GM13977 (cell line): ENCODE data around the gene SCAMP4.

Experiments used
- DNase-seq: peaks from one replicate; pipeline ENCODE4 v3.0.0; 2012; ENCODE audit warnings: low spot score
- in situ Hi-C: fragments of 300-500 bp; cut with MboI; formaldehyde crosslinking; loops from one replicate; pipeline ENCODE4 v1.12.0; 2022; ENCODE audit warnings: low sequenced_read_pairs, low pct_unique_long_range_greater_than_20kb, mixed read lengths, inconsistent platforms; ENCODE audit not compliant: unreplicated experiment
- TF ChIP-seq, protein P1 (sequence below): IDR thresholded peaks from 2 replicates; pipeline ENCODE4 v1.5.1; 2012; ENCODE audit warnings: mild to moderate bottlenecking, control low read depth; ENCODE audit not compliant: insufficient read depth; ENCODE audit errors: extremely low read depth, missing control alignments

Gene SCAMP4

DNA sequence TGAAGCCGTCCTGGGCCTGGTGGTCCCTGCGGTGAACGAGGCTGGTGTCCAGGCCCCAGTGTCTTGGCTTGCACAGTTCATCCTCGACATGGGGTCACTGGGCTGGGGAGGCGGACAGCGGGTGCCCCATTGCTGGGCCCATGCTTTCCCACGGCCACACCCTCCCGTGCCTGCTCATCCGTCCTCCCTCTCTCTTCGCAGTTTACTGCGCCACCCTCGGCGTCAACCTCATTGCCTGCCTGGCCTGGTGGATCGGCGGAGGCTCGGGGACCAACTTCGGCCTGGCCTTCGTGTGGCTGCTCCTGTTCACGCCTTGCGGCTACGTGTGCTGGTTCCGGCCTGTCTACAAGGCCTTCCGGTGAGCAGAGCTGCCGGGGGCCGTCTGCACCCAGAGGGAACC lies 12.7 kb downstream of the SCAMP4 start:
- TF ChIP-seq, protein P1, sequence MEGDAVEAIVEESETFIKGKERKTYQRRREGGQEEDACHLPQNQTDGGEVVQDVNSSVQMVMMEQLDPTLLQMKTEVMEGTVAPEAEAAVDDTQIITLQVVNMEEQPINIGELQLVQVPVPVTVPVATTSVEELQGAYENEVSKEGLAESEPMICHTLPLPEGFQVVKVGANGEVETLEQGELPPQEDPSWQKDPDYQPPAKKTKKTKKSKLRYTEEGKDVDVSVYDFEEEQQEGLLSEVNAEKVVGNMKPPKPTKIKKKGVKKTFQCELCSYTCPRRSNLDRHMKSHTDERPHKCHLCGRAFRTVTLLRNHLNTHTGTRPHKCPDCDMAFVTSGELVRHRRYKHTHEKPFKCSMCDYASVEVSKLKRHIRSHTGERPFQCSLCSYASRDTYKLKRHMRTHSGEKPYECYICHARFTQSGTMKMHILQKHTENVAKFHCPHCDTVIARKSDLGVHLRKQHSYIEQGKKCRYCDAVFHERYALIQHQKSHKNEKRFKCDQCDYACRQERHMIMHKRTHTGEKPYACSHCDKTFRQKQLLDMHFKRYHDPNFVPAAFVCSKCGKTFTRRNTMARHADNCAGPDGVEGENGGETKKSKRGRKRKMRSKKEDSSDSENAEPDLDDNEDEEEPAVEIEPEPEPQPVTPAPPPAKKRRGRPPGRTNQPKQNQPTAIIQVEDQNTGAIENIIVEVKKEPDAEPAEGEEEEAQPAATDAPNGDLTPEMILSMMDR = no peak
- in situ Hi-C loops = no loop called here
- no peak for DNase-seq

DNA sequence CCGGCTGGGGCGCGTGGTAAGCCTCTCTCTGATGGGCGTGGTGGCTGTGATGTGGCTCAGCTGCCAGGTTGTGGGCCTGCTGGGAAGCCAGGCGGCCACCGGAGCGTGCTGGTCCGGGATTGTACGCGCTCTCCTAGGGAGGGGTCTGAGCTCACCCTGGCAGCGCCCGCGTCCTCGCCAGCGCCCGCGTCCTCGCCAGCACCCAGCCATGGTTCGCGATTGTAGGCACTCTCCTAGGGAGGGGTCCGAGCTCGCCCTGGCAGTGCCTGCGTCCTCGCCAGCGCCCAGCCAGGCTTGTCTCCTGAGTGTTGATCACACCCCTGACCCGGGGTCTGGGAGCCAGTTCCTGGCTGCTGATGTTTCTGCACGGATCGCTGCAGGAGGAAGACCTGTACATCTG lies 13.8 kb downstream of the SCAMP4 start:
- TF ChIP-seq, protein P1 = no peak
- in situ Hi-C loops = no loop called here
- no peak for DNase-seq

- no peak for DNase-seq
- in situ Hi-C loops = no loop called here
- TF ChIP-seq, protein P1 = no peak
Observed at GRCh38 chr19:1920644-1921043, 15.4 kb downstream of the SCAMP4 start.

DNA sequence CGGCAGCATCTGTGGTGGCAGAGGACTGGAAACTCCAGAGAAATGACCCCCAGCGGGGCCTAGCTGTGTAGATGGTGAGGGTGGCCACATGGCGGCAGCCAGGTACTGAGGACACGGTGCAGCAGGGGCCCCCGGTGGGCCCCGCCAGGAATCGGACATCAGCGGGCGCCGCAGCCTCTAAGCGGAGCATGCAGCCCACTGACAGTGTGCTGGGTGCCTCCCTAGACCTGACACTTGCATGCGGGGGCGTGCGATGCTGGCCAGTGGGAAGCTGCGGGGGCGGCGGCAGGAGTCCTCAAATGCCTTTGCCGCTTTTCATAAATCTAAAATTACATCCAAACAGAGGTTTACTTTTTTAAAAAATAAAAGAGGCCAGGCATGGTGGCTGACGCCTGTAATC lies 16.1 kb downstream of the SCAMP4 start:
- DNase-seq = no peak
- in situ Hi-C loops = no loop called here
- TF ChIP-seq, protein P1 = no peak

DNA sequence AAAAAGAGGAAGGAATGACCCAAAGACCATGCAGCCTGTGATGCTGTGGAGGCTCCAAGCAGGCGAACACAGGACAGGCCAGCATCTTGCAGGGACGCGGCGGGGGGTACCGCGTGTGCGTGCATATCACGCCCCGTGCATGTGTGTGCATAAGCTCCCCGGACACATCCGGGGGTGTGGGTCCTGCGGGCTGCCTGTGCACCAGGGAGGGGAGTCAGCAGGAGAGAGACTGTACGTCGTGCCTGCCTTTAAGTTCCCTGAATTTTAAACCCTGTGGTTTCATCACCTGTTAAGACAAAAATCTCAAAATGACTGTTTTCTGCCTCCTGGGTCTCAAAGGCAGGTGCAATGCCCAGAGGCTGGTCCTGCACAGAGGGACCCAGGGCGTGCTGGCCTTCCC lies 16.6 kb downstream of the SCAMP4 start:
- TF ChIP-seq, protein P1 = no peak
- DNase-seq = no peak
- in situ Hi-C loops = no loop called here

GRCh38 chr19:1922803-1923202 lies 17.6 kb downstream of the SCAMP4 start:
- in situ Hi-C loops = no loop called here
- TF ChIP-seq, protein P1 = no peak

GRCh38 chr19:1923319-1923718 lies 18.1 kb downstream of the SCAMP4 start:
- in situ Hi-C loops = no loop called here
- peak; percentile 73 for DNase-seq
- TF ChIP-seq, protein P1 = no peak

More at GRCh38 chr19:1922803-1923202, 17.6 kb downstream of the SCAMP4 start:
- no peak for DNase-seq
